ENCODE data around the gene RBP3. TPM values are rescaled to one million over a fixed set of nuclear protein-coding genes. Genes with fewer than 3 reads are reported as not detected.

Gene RBP3
- total RNA-seq, 1 donor from 2014 or later: not detected

DNA sequence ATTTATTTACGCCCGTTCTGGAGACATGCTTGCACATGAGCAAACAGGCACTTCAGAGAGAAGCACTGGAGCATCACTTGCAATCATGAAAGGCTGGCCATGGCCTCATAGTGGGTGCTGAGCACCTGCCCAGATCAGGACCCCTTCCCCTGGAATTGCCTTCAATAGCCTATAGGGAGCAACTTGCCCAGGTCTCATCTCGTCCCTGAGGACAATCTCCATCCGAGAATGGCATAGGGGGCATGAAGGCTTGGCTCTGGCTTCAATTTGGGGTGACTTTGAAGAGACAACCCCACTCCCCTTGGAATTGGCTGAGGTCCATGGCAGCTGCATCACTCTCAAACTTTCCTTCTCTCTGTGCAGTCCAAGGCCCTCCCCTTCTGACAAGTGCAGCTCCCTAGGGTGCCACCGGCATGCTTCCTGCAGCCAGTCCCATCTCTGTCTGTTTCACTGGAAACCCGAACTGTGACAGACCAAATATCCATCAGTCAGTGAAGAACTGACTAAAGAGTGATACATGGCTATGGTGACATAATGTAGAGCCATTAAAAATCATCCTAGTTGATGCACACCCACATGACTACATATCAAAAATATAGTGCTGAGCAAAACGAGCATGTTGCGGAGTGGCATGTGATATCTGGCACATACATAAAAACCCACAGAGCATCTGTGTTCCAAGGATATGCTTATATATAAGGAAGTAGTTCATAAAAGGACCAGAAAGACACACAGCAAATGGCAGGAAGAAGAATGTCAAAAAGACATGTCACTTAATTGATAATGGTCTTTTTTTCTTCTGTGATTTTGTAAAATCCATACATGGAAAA lies 13.5 kb upstream of the RBP3 start:
- H3K36me3 ChIP-seq (ENCODE audit: control insufficient read depth, insufficient read depth, low read length): no peaks in the 10 kb centered on the region
- H3K4me3 ChIP-seq (ENCODE audit: low read depth, low read length): no peak overlapping the region
- DNase-seq (ENCODE audit: low read depth) (no peak), FAIRE-seq (no peak)
- TF ChIP-seq, protein P1, sequence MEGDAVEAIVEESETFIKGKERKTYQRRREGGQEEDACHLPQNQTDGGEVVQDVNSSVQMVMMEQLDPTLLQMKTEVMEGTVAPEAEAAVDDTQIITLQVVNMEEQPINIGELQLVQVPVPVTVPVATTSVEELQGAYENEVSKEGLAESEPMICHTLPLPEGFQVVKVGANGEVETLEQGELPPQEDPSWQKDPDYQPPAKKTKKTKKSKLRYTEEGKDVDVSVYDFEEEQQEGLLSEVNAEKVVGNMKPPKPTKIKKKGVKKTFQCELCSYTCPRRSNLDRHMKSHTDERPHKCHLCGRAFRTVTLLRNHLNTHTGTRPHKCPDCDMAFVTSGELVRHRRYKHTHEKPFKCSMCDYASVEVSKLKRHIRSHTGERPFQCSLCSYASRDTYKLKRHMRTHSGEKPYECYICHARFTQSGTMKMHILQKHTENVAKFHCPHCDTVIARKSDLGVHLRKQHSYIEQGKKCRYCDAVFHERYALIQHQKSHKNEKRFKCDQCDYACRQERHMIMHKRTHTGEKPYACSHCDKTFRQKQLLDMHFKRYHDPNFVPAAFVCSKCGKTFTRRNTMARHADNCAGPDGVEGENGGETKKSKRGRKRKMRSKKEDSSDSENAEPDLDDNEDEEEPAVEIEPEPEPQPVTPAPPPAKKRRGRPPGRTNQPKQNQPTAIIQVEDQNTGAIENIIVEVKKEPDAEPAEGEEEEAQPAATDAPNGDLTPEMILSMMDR (IDR thresholded peaks at IDR 0.05; ENCODE audit: insufficient read depth, low read length, severe bottlenecking): no peak
- peaks cover 2% of the 10 kb centered on the region for H3K27me3 ChIP-seq (ENCODE audit: control insufficient read depth, insufficient read depth, low read length)

DNA sequence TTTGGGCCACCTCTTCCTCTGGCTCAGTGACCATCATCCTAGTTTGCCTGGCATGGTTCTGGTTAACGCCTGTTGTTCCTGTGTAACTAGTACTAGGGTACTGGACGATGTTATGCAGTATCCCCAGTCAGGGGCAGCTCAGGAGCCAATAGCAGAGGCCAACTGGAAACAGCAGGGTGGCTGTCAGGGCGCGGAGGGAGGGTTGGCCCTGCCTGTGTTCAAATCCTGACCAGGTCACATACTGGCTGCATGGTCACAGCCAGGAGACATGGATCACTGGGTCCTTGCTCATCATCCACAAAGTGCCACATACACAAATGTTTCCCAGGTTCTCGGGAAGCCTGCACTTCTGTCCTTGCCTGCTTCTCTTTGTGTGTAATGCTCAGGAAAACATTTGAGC lies 12.3 kb upstream of the RBP3 start:
- no peak overlapping the region for H3K4me3 ChIP-seq (ENCODE audit: low read depth, low read length)
- no peak for DNase-seq (ENCODE audit: low read depth)
- FAIRE-seq: no peak
- H3K27me3 ChIP-seq (ENCODE audit: control insufficient read depth, insufficient read depth, low read length): peaks cover 2% of the 10 kb centered on the region
- TF ChIP-seq, protein P1 (IDR thresholded peaks at IDR 0.05; ENCODE audit: insufficient read depth, low read length, severe bottlenecking): no peak
- H3K36me3 ChIP-seq (ENCODE audit: control insufficient read depth, insufficient read depth, low read length): no peaks in the 10 kb centered on the region

DNA sequence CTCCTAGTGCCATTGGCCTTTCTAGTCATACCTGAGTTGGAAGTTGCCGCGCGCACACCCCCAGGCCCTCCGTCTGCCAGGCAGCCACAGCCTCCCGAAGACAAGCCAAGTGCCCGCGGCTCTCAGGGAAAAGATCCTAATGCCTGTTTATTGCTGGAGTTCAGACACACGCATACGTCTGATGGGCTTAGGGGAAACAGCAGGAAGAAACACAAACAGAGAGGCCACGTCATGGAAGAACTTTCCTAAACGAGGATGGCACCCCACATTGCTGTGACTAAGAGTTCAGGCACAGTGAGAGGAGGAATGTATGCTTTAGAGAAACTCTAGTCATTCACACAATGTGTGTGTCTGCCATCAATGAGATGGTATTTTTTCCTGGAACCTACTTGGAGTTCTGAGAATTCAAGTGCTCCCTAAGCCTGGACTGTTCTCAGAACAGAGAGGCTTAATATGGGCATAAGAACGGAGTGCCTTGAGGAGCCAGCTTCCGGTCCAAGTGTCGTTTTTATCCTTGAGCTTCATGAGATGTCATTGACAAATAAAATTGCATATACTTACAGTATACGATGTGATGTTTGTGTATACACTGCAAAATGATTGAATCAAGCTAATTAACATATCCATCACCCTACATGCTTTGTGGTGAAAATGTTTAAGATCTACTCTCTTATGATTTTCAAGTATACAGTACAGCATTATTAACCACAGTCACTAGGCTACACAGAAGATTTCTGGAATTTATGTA lies 11.6 kb upstream of the RBP3 start:
- Histone ChIP-seq H3K36me3 (ENCODE audit: control insufficient read depth, insufficient read depth, low read length) (no peaks in the 10 kb centered on the region), H3K27me3 (ENCODE audit: control insufficient read depth, insufficient read depth, low read length) (peaks cover 2% of the 10 kb centered on the region), H3K4me3 (ENCODE audit: low read depth, low read length) (no peak overlapping the region)
- TF ChIP-seq, protein P1 (IDR thresholded peaks at IDR 0.05; ENCODE audit: insufficient read depth, low read length, severe bottlenecking): no peak
- no peak for DNase-seq (ENCODE audit: low read depth)
- no peak for FAIRE-seq

DNA sequence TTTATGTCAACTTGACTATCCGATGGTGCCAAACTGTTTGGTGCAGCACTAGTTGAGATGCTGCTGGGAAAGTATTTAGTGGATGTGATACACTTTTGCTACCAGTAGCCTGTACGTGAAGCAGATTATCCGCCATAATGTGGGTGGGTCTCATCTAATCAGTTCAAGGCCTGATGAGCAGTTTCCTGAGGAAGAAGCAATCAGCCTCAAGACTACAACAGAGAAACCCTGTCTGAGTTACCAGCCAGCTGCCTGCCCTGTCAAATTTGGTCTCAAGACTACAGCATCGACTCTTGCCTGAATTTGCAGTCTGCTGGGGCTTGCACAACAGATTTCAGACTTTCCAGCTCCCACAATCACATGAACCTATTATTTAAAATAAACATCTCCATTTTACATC lies 10.9 kb upstream of the RBP3 start:
- DNase-seq (ENCODE audit: low read depth): no peak
- H3K4me3 ChIP-seq (ENCODE audit: low read depth, low read length): no peak overlapping the region
- no peaks in the 10 kb centered on the region for H3K36me3 ChIP-seq (ENCODE audit: control insufficient read depth, insufficient read depth, low read length)
- FAIRE-seq: no peak
- TF ChIP-seq, protein P1 (IDR thresholded peaks at IDR 0.05; ENCODE audit: insufficient read depth, low read length, severe bottlenecking): no peak
- H3K27me3 ChIP-seq (ENCODE audit: control insufficient read depth, insufficient read depth, low read length): peaks cover 2% of the 10 kb centered on the region

DNA sequence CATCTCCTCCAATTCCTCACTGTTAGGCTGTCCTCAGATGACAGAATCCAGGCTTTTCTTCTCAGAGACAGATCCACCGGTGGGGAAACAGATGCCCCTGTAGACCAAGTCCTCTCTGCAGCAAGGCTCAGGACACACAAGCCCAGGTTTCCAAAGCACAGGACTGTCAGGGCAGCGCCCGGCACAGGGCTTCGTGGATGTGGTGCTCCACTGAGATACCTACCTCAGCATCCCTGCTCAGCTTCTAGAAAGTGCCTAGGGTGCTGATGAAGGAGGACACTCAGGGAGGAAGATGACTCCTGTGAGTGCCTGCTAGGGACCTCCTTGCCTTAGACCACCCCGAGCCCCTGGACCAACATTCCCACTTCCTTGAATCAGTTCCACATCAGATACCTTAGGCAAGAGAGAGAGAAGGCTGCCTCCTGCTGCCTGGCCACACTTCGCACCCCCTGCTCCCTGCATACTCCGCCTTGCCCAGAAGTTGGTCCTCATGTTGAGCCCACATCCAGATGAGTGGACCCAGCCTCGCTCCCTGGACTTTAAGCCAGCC lies 8.9 kb upstream of the RBP3 start:
- peaks cover 3% of the 10 kb centered on the region for H3K27me3 ChIP-seq (ENCODE audit: control insufficient read depth, insufficient read depth, low read length)
- no peak for DNase-seq (ENCODE audit: low read depth)
- no peak for FAIRE-seq
- H3K4me3 ChIP-seq (ENCODE audit: low read depth, low read length): no peak overlapping the region
- TF ChIP-seq, protein P1 (IDR thresholded peaks at IDR 0.05; ENCODE audit: insufficient read depth, low read length, severe bottlenecking): no peak
- H3K36me3 ChIP-seq (ENCODE audit: control insufficient read depth, insufficient read depth, low read length): no peaks in the 10 kb centered on the region
